ENCODE results near the gene RUFY4. TPM values are rescaled to one million over a fixed set of nuclear protein-coding genes. Genes with fewer than 3 reads are reported as not detected.

RUFY4 gene
- polyA plus RNA-seq, 4 donors, result 0.22 to 0.25 (median 0.24) TPM; not detected in 1

- FAIRE-seq, result no peak
- WGBS, 3 donors, result 78 to 88% (median 80%) methylated on average over 6 of the region's 6 CpGs
- Histone ChIP-seq H3K27me3 (ENCODE audit: control insufficient read depth in 3 of 3, insufficient read depth in 3 of 3, low read length in 3 of 3) (peaks cover 0 to 6% (median 0%) of the 10 kb centered on the region in 3 donors), H3K9me3 (ENCODE audit: control insufficient read depth in 2 of 2, insufficient read depth in 1 of 2, low read depth in 1 of 2, low read length in 1 of 2) (no peaks in the 10 kb centered on the region), H3K4me1 (ENCODE audit: control insufficient read depth in 3 of 3, insufficient read depth in 2 of 3, low read depth in 1 of 3, low read length in 2 of 3) (no peaks in the 10 kb centered on the region), H3K36me3 (ENCODE audit: control insufficient read depth in 3 of 3, insufficient read depth in 2 of 3, low read depth in 1 of 3, low read length in 3 of 3) (no peaks in the 10 kb centered on the region), H3K4me3 (ENCODE audit: low read depth in 1 of 3, low read length in 3 of 3) (no peak overlapping the region), H3K27ac (ENCODE audit: low read depth in 1 of 3, low read length in 2 of 3) (no peak overlapping the region)
- no peak for DNase-seq
These were observed 60.5 kb downstream of the RUFY4 start for GRCh38 chr2:218129458-218130135.

- Histone ChIP-seq H3K4me1 (ENCODE audit: control insufficient read depth in 3 of 3, insufficient read depth in 2 of 3, low read depth in 1 of 3, low read length in 2 of 3) (no peaks in the 10 kb centered on the region), H3K36me3 (ENCODE audit: control insufficient read depth in 3 of 3, insufficient read depth in 2 of 3, low read depth in 1 of 3, low read length in 3 of 3) (no peaks in the 10 kb centered on the region), H3K27me3 (ENCODE audit: control insufficient read depth in 3 of 3, insufficient read depth in 3 of 3, low read length in 3 of 3) (peaks cover 0 to 6% (median 0%) of the 10 kb centered on the region in 3 donors), H3K27ac (ENCODE audit: low read depth in 1 of 3, low read length in 2 of 3) (no peak overlapping the region), H3K9me3 (ENCODE audit: control insufficient read depth in 2 of 2, insufficient read depth in 1 of 2, low read depth in 1 of 2, low read length in 1 of 2) (no peaks in the 10 kb centered on the region), H3K4me3 (ENCODE audit: low read depth in 1 of 3, low read length in 3 of 3) (no peak overlapping the region)
- WGBS, 3 donors, result 87 to 95% (median 89%) methylated on average over 2 of the region's 2 CpGs
- DNase-seq, result no peak
- FAIRE-seq, result no peak
These were observed 61.3 kb downstream of the RUFY4 start for GRCh38 chr2:218130377-218130776.

DNA sequence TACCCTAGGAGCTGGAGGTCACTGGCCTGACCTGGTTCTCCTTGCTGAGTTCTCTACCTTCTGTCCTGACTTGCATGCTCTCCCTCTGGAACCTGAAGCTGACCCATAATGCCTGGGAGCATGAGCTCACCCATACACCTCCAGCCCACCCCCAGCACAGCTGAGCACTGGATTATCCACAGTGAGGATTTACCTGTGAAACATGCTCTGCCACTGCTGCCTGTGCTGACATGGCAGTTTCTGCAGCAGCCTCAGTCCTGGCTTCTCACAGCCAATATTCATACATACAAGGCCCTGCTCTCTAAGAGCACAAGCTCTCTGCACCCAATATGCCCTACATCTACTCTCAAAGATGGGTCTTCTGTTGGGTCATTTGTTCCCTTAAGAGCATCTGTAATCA is 61.8 kb downstream of the RUFY4 start:
- Histone ChIP-seq H3K27ac (ENCODE audit: low read depth in 1 of 3, low read length in 2 of 3) (no peak overlapping the region), H3K4me3 (ENCODE audit: low read depth in 1 of 3, low read length in 3 of 3) (no peak overlapping the region), H3K27me3 (ENCODE audit: control insufficient read depth in 3 of 3, insufficient read depth in 3 of 3, low read length in 3 of 3) (peaks cover 0 to 4% (median 0%) of the 10 kb centered on the region in 3 donors), H3K4me1 (ENCODE audit: control insufficient read depth in 3 of 3, insufficient read depth in 2 of 3, low read depth in 1 of 3, low read length in 2 of 3) (no peaks in the 10 kb centered on the region), H3K36me3 (ENCODE audit: control insufficient read depth in 3 of 3, insufficient read depth in 2 of 3, low read depth in 1 of 3, low read length in 3 of 3) (no peaks in the 10 kb centered on the region), H3K9me3 (ENCODE audit: control insufficient read depth in 2 of 2, insufficient read depth in 1 of 2, low read depth in 1 of 2, low read length in 1 of 2) (no peaks in the 10 kb centered on the region)
- FAIRE-seq (no peak), DNase-seq (no peak)

GRCh38 chr2:218137514-218137913 is 68.5 kb downstream of the RUFY4 start:
- DNase-seq (no peak), FAIRE-seq (no peak)
- H3K27me3 ChIP-seq (ENCODE audit: control insufficient read depth in 3 of 3, insufficient read depth in 3 of 3, low read length in 3 of 3), result peaks cover 0 to 12% (median 0%) of the 10 kb centered on the region in 3 donors
- 25 to 58% (median 47%) methylated on average over 3 of the region's 3 CpGs for WGBS, 3 donors
- no peaks in the 10 kb centered on the region for H3K9me3 ChIP-seq (ENCODE audit: control insufficient read depth in 2 of 2, insufficient read depth in 1 of 2, low read depth in 1 of 2, low read length in 1 of 2)
- H3K27ac ChIP-seq (ENCODE audit: low read depth in 1 of 3, low read length in 2 of 3), result no peak overlapping the region
- no peak overlapping the region for H3K4me3 ChIP-seq (ENCODE audit: low read depth in 1 of 3, low read length in 3 of 3)
- H3K4me1 ChIP-seq (ENCODE audit: control insufficient read depth in 3 of 3, insufficient read depth in 2 of 3, low read depth in 1 of 3, low read length in 2 of 3), result no peaks in the 10 kb centered on the region
- no peaks in the 10 kb centered on the region for H3K36me3 ChIP-seq (ENCODE audit: control insufficient read depth in 3 of 3, insufficient read depth in 2 of 3, low read depth in 1 of 3, low read length in 3 of 3)

- FAIRE-seq (no peak), DNase-seq (no peak)
- Histone ChIP-seq H3K27me3 (ENCODE audit: control insufficient read depth in 3 of 3, insufficient read depth in 3 of 3, low read length in 3 of 3) (peaks cover 0 to 13% (median 0%) of the 10 kb centered on the region in 3 donors), H3K9me3 (ENCODE audit: control insufficient read depth in 2 of 2, insufficient read depth in 1 of 2, low read depth in 1 of 2, low read length in 1 of 2) (no peaks in the 10 kb centered on the region), H3K4me3 (ENCODE audit: low read depth in 1 of 3, low read length in 3 of 3) (no peak overlapping the region), H3K4me1 (ENCODE audit: control insufficient read depth in 3 of 3, insufficient read depth in 2 of 3, low read depth in 1 of 3, low read length in 2 of 3) (no peaks in the 10 kb centered on the region), H3K27ac (ENCODE audit: low read depth in 1 of 3, low read length in 2 of 3) (no peak overlapping the region), H3K36me3 (ENCODE audit: control insufficient read depth in 3 of 3, insufficient read depth in 2 of 3, low read depth in 1 of 3, low read length in 3 of 3) (no peaks in the 10 kb centered on the region)
- 62 to 77% (median 75%) methylated on average over 4 of the region's 4 CpGs for WGBS, 3 donors
These were observed 69.0 kb downstream of the RUFY4 start for GRCh38 chr2:218138047-218138446.

Other genes starting within 250 kb of the RUFY4 start
- 10 to 100 TPM in 2 of 4 donors, 1 to 10 TPM in 2; 1.3 to 52.1 (median 9.8) TPM for gene TNS1, start 66.3 kb upstream of the RUFY4 start, polyA plus RNA-seq
- gene CXCR2, start 56.8 kb downstream of the RUFY4 start, polyA plus RNA-seq, result under 1 TPM in 3 of 4 donors, not detected in 1; 0.04 to 0.45 (median 0.07) TPM
- under 1 TPM in 2 of 4 donors, not detected in 2; 0.03 to 0.22 TPM for gene CXCR1, start 97.7 kb downstream of the RUFY4 start, polyA plus RNA-seq
- gene ARPC2, start 147.9 kb downstream of the RUFY4 start, polyA plus RNA-seq, result 100 to 1,000 TPM; 242 to 300 (median 270) TPM
- 1 to 10 TPM; 1.3 to 3.9 (median 1.6) TPM for gene GPBAR1, start 191.8 kb downstream of the RUFY4 start, polyA plus RNA-seq
- 100 to 1,000 TPM; 101 to 134 (median 118) TPM for gene AAMP, start 200.9 kb downstream of the RUFY4 start, polyA plus RNA-seq
- gene PNKD, start 201.3 kb downstream of the RUFY4 start, polyA plus RNA-seq, result 100 to 1,000 TPM in 2 of 4 donors, 10 to 100 TPM in 2; 88.4 to 137 (median 104) TPM
- 100 to 1,000 TPM; 112 to 328 (median 155) TPM for gene TMBIM1, start 223.2 kb downstream of the RUFY4 start, polyA plus RNA-seq